ENCODE measurements around the gene CLEC11A. TPM values are rescaled to one million over a fixed set of nuclear protein-coding genes. Genes with fewer than 3 reads are reported as not detected.

The CLEC11A gene
- total RNA-seq, 1 donor, result 23.5 TPM

- H3K27me3 ChIP-seq (ENCODE audit: insufficient read depth, low read length), result no peaks in the 10 kb centered on the region
- peaks cover 14% of the 10 kb centered on the region for H4K20me1 ChIP-seq (ENCODE audit: insufficient read depth, low read length)
- DNase-seq (ENCODE audit: insufficient read length, low spot score, missing footprints), result no peak
- H3K4me3 ChIP-seq (ENCODE audit: insufficient read depth, low read length), result peak overlapping the region; percentile 85
- H3K4me2 ChIP-seq (ENCODE audit: insufficient read depth, low read length), result peak overlapping the region; percentile 92
- no peak overlapping the region for H2AFZ ChIP-seq (ENCODE audit: low read length)
- no peak for TF ChIP-seq CTCF (IDR thresholded peaks at IDR 0.05; ENCODE audit: extremely low read depth, low read depth, low read length)
- H3K4me1 ChIP-seq (ENCODE audit: insufficient read depth, low read length), result peaks cover 30% of the 10 kb centered on the region
- H3K27ac ChIP-seq (ENCODE audit: low read depth, low read length), result peak overlapping the region; percentile 70
- H3K36me3 ChIP-seq (ENCODE audit: insufficient read depth, low read length), result peaks cover 12% of the 10 kb centered on the region
- H3K9me3 ChIP-seq (ENCODE audit: low read depth, low read length), result no peaks in the 10 kb centered on the region
- peaks cover 25% of the 10 kb centered on the region for H3K79me2 ChIP-seq (ENCODE audit: insufficient read depth, low read length)
These were observed 2.7 kb downstream of the CLEC11A start for GRCh38 chr19:50725911-50726230.

DNA sequence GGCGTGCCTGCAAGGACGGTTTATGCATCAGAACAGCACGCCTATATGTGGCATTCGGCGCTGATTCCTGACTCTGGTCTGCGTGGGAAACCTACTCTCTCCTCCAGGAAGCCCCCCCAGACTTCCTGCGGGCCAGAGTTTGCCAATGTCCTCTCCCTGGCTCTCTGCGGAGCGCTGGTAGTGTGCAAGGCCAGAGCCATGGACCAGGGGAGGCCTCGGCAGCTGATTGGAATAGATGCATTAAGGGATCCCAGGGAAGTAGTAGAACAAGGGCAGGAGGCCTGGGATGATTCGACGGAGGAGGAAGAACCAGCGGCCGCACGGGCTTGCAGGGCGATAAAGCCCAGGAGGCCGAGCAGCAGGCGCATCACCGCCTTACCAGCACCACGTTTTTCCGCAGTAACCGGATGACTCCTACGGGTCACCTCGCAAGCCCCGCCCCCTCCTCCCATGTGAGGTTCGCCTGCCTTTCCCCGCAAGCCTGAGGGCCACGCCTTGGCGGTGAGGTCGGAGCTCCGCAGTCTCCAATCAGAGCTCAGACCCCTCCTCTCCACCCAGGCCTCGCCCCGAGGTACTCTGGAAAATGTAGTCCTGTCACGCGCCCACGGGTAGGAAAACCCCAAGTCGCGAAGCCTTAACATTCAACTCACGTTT lies 5.0 kb downstream of the CLEC11A start:
- peaks cover 12% of the 10 kb centered on the region for H3K36me3 ChIP-seq (ENCODE audit: insufficient read depth, low read length)
- no peak for TF ChIP-seq CTCF (IDR thresholded peaks at IDR 0.05; ENCODE audit: extremely low read depth, low read depth, low read length)
- H3K4me3 ChIP-seq (ENCODE audit: insufficient read depth, low read length), result peak overlapping the region; percentile 34
- H3K9me3 ChIP-seq (ENCODE audit: low read depth, low read length), result no peaks in the 10 kb centered on the region
- peaks cover 25% of the 10 kb centered on the region for H3K79me2 ChIP-seq (ENCODE audit: insufficient read depth, low read length)
- peaks cover 14% of the 10 kb centered on the region for H3K4me1 ChIP-seq (ENCODE audit: insufficient read depth, low read length)
- H4K20me1 ChIP-seq (ENCODE audit: insufficient read depth, low read length), result peaks cover 14% of the 10 kb centered on the region
- no peaks in the 10 kb centered on the region for H3K27me3 ChIP-seq (ENCODE audit: insufficient read depth, low read length)
- H2AFZ ChIP-seq (ENCODE audit: low read length), result peak overlapping the region; percentile 39
- H3K4me2 ChIP-seq (ENCODE audit: insufficient read depth, low read length), result peak overlapping the region; percentile 60
- H3K27ac ChIP-seq (ENCODE audit: low read depth, low read length), result no peak overlapping the region
- DNase-seq (ENCODE audit: insufficient read length, low spot score, missing footprints), result peak; percentile 91

- Histone ChIP-seq H3K4me2 (ENCODE audit: insufficient read depth, low read length) (no peak overlapping the region), H3K27ac (ENCODE audit: low read depth, low read length) (no peak overlapping the region), H3K79me2 (ENCODE audit: insufficient read depth, low read length) (peaks cover 16% of the 10 kb centered on the region), H4K20me1 (ENCODE audit: insufficient read depth, low read length) (peaks cover 14% of the 10 kb centered on the region), H3K9me3 (ENCODE audit: low read depth, low read length) (no peaks in the 10 kb centered on the region), H3K36me3 (ENCODE audit: insufficient read depth, low read length) (peaks cover 12% of the 10 kb centered on the region), H3K4me3 (ENCODE audit: insufficient read depth, low read length) (no peak overlapping the region), H3K27me3 (ENCODE audit: insufficient read depth, low read length) (peaks cover 2% of the 10 kb centered on the region), H2AFZ (ENCODE audit: low read length) (no peak overlapping the region), H3K4me1 (ENCODE audit: insufficient read depth, low read length) (peaks cover 10% of the 10 kb centered on the region)
- no peak for DNase-seq (ENCODE audit: insufficient read length, low spot score, missing footprints)
- no peak for TF ChIP-seq CTCF (IDR thresholded peaks at IDR 0.05; ENCODE audit: extremely low read depth, low read depth, low read length)
These were observed 6.7 kb downstream of the CLEC11A start for GRCh38 chr19:50729894-50730293.

- Histone ChIP-seq H3K4me1 (ENCODE audit: insufficient read depth, low read length) (no peaks in the 10 kb centered on the region), H3K79me2 (ENCODE audit: insufficient read depth, low read length) (no peaks in the 10 kb centered on the region), H3K4me2 (ENCODE audit: insufficient read depth, low read length) (no peak overlapping the region), H2AFZ (ENCODE audit: low read length) (no peak overlapping the region), H3K36me3 (ENCODE audit: insufficient read depth, low read length) (no peaks in the 10 kb centered on the region), H3K9me3 (ENCODE audit: low read depth, low read length) (no peaks in the 10 kb centered on the region), H3K4me3 (ENCODE audit: insufficient read depth, low read length) (no peak overlapping the region), H3K27me3 (ENCODE audit: insufficient read depth, low read length) (peaks cover 24% of the 10 kb centered on the region), H4K20me1 (ENCODE audit: insufficient read depth, low read length) (no peaks in the 10 kb centered on the region), H3K27ac (ENCODE audit: low read depth, low read length) (no peak overlapping the region)
- DNase-seq (ENCODE audit: insufficient read length, low spot score, missing footprints), result no peak
- TF ChIP-seq CTCF (IDR thresholded peaks at IDR 0.05; ENCODE audit: extremely low read depth, low read depth, low read length), result no peak
These were observed 12.7 kb downstream of the CLEC11A start for GRCh38 chr19:50735869-50736268.
